ENCODE data around the gene HLCS.

HLCS gene

DNA sequence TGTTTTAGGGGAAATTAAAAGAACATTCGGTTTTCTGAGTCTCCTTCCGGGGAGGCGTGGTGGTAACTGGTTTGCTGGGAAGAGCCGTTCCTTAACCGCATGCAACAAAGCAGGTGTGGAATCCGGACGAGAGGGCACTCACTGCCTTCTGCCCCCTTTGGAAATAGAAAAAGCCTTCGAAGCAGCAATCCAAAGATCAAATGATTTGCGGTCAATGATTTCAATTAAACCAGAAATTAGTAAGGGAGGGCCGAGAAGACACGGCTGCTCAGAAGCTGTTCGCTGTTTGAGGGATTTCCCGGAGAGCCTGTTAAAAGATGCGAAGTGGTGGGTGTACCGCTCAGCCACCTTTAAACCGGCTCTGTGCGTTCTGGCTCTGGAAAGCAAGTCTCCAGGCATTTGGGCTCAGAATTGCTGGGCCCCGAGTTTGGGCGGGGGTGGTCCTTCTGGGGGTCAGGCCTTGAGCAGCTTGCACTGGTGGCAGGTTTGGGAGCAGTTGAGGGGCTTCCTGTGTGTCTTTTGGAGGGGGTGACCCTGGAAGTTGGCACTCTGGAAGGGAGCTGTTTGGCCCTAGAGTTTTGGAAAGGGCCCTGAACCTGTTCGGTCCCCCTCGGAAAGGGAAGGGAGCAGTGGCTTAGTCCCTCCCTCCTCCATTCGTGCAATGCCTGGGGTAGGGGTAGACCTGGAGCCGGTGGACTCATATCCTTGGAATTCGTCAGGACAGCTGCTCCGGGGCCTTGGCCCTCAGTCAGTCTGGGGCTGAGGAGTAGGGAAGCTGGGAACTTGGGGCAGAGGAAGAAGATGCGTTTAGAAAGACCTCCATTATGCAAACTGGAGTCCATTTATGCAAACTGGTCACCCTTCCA lies 264.5 kb downstream of the HLCS start:
- no peak for DNase-seq (ENCODE audit: low spot score)

DNA sequence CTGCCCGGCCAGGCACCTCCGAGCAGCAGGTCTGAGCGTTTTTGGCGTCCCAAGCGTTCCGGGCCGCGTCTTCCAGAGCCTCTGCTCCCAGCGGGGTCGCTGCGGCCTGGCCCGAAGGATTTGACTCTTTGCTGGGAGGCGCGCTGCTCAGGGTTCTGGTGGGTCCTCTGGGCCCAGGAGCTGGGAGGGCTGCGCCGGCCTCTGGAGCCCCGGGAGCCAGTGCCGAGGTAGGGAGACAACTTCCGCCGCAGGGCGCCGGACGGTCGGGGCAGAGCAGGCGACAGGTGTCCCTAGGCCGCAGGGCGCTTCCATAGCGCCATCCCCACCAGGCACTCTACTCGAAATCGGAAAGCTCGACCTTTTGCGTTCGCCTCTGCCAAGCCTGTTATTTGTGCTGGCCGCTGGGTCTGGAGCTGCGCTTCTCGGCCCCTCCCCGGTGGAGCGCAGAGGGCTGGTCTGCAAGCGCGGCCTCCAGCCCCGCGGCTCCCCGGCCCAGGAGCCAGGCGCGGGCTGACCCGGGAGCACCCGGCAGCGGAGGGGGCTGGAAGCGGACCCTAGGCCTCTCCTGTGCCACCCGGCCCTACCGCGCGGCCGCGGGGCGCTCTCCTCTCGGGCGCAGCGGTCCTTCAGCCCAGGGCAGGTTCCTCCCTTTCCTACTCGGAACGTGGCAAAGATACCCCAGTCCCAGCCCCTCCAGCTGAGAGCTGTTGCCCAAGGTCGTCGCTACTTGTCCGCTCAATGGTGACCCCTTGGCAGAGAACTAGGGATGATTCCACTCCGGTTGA lies 265.3 kb downstream of the HLCS start:
- no peak for DNase-seq (ENCODE audit: low spot score)
